ENCODE measurements around the gene TARS2. TPM values are rescaled to one million over a fixed set of nuclear protein-coding genes. Genes with fewer than 3 reads are reported as not detected.
A peak's percentile ranks its signal among the peaks of the same experiment; 100 is the strongest.

The TARS2 gene
- polyA plus RNA-seq, 3 donors = 12.0 to 14.7 (median 14.6) TPM

GRCh38 chr1:150553392-150554085, 66.3 kb downstream of the TARS2 start:
- Mint-ChIP-seq H3K4me3 (peak overlapping the region in 1 of 2 donors; percentile 95), H3K36me3 (peaks cover 40 to 47% of the 10 kb centered on the region in 2 donors), H3K27ac (peak overlapping the region; percentile 94 to 99 (median 97)), H3K9me3 (peaks cover 0 to 2% (median 0%) of the 10 kb centered on the region in 7 donors), H3K27me3 (ENCODE audit: low read depth in 3 of 3) (peaks cover 0 to 6% (median 2%) of the 10 kb centered on the region in 3 donors), H3K4me1 (peaks cover 55% of the 10 kb centered on the region)
- H3K9ac ChIP-seq (ENCODE audit: insufficient read depth, low read length, poor library complexity, severe bottlenecking) = peak overlapping the region; percentile 58
- peaks cover 58 to 59% of the 10 kb centered on the region in 2 donors for H3K4me1 ChIP-seq (ENCODE audit: control insufficient read depth in 1 of 2, insufficient read depth in 2 of 2, low read length in 2 of 2)
- H2AFZ ChIP-seq (ENCODE audit: insufficient read depth, low read depth, low read length, poor library complexity, severe bottlenecking) = no peak overlapping the region
- intact Hi-C loops (cut with micrococcal nuclease) = loop anchor here in 1 of 2 donors (10.0 kb wide), 2 partner anchors 69 to 289 kb away; partner anchors contain the start of genes APH1A and TARS2
- H3K79me2 ChIP-seq (ENCODE audit: insufficient read depth, low read length) = peaks cover 58% of the 10 kb centered on the region
- H3K9me3 ChIP-seq (replicated peaks in 1 of 2; ENCODE audit: control insufficient read depth in 1 of 2, insufficient read depth in 1 of 2, low read length in 2 of 2) = no peaks in the 10 kb centered on the region
- TF ChIP-seq CTCF (IDR thresholded peaks at IDR 0.05) = no peak
- no peak for DNase-seq
- 96% methylated on average over 20 of the region's 23 CpGs for WGBS (ENCODE audit: insufficient coverage)
- peak overlapping the region; percentile 94 for H3K4me2 ChIP-seq (replicated peaks; ENCODE audit: extremely low read depth, low read length, poor library complexity, severe bottlenecking)
- peak overlapping the region; percentile 80 to 82 for H3K27ac ChIP-seq (ENCODE audit: low read depth in 1 of 2, low read length in 2 of 2)
- H3K36me3 ChIP-seq (replicated peaks in 1 of 2; ENCODE audit: control insufficient read depth in 1 of 2, insufficient read depth in 2 of 2, low read length in 2 of 2) = peaks cover 39 to 49% of the 10 kb centered on the region in 2 donors
- H3K27me3 ChIP-seq (ENCODE audit: control insufficient read depth in 2 of 2, insufficient read depth in 2 of 2, low read length in 2 of 2) = no peaks in the 10 kb centered on the region
- peak overlapping the region in 1 of 3 experiments; percentile 86 for H3K4me3 ChIP-seq (replicated peaks in 1 of 3; ENCODE audit: low read depth in 2 of 3, low read length in 3 of 3)
- H4K20me1 ChIP-seq (ENCODE audit: insufficient read depth, low read length) = peaks cover 34% of the 10 kb centered on the region

GRCh38 chr1:150554086-150554452, 66.8 kb downstream of the TARS2 start:
- H3K4me2 ChIP-seq (replicated peaks; ENCODE audit: extremely low read depth, low read length, poor library complexity, severe bottlenecking) = peak overlapping the region; percentile 94
- Mint-ChIP-seq H3K27me3 (ENCODE audit: low read depth in 3 of 3) (peaks cover 0 to 6% (median 2%) of the 10 kb centered on the region in 3 donors), H3K9me3 (peaks cover 0 to 2% (median 0%) of the 10 kb centered on the region in 7 donors), H3K4me1 (peaks cover 58% of the 10 kb centered on the region), H3K36me3 (peaks cover 42 to 52% of the 10 kb centered on the region in 2 donors), H3K4me3 (no peak overlapping the region), H3K27ac (peak overlapping the region in 2 of 7 donors; percentile 15 to 94)
- intact Hi-C loops (cut with micrococcal nuclease) = loop anchor here in 1 of 2 donors (10.0 kb wide), 2 partner anchors 69 to 289 kb away; partner anchors contain the start of genes APH1A and TARS2
- H3K9ac ChIP-seq (ENCODE audit: insufficient read depth, low read length, poor library complexity, severe bottlenecking) = peak overlapping the region; percentile 58
- H3K36me3 ChIP-seq (replicated peaks in 1 of 2; ENCODE audit: control insufficient read depth in 1 of 2, insufficient read depth in 2 of 2, low read length in 2 of 2) = peaks cover 41 to 53% of the 10 kb centered on the region in 2 donors
- no peak for DNase-seq
- H3K4me1 ChIP-seq (ENCODE audit: control insufficient read depth in 1 of 2, insufficient read depth in 2 of 2, low read length in 2 of 2) = peaks cover 60 to 62% of the 10 kb centered on the region in 2 donors
- no peaks in the 10 kb centered on the region for H3K9me3 ChIP-seq (replicated peaks in 1 of 2; ENCODE audit: control insufficient read depth in 1 of 2, insufficient read depth in 1 of 2, low read length in 2 of 2)
- peaks cover 39% of the 10 kb centered on the region for H4K20me1 ChIP-seq (ENCODE audit: insufficient read depth, low read length)
- peak overlapping the region in 1 of 2 donors; percentile 82 for H3K27ac ChIP-seq (ENCODE audit: low read depth in 1 of 2, low read length in 2 of 2)
- TF ChIP-seq CTCF (IDR thresholded peaks at IDR 0.05) = no peak
- 98% methylated on average over 4 of the region's 8 CpGs for WGBS (ENCODE audit: insufficient coverage)
- H3K4me3 ChIP-seq (replicated peaks in 1 of 3; ENCODE audit: low read depth in 2 of 3, low read length in 3 of 3) = no peak overlapping the region
- peaks cover 64% of the 10 kb centered on the region for H3K79me2 ChIP-seq (ENCODE audit: insufficient read depth, low read length)
- H3K27me3 ChIP-seq (ENCODE audit: control insufficient read depth in 2 of 2, insufficient read depth in 2 of 2, low read length in 2 of 2) = no peaks in the 10 kb centered on the region
- no peak overlapping the region for H2AFZ ChIP-seq (ENCODE audit: insufficient read depth, low read depth, low read length, poor library complexity, severe bottlenecking)

Data from CD14-positive monocyte (primary cell).